ENCODE measurements around the gene ADSS1.

DNA sequence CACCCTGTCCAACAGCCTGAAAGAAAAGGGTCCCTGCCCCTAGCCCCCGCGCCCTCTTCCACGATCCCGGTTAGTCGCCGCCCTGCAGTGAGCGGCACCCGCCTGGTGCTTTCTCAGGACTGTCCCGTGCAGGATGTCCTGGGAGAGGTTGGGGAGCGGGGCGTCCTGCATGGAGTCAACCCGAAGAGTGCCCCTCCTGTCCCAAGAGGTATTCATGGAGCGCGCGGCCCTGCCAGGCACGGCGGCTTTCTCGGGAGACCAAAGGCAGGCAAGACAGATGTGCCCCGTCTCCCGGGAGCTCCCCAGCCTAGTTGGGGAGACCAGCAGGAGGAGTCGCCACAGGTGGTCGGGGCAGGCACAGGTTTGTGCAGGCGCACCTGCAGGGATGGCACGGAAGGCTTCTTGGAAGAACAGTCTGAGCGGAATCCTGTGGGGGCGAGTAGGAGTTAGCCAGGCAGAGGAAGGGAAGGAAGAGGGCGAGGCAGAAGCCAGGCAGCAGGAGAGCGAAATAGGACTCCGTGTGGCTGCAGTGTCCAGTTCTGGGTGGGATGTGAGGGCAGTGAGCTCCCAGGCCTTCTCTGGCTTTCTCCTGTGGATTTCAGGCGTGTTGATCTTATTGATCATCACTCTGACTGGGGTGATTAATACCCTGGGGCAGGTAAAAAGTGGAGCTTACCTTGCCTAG, 29.6 kb downstream of the ADSS1 start:
- TF ChIP-seq, protein P1, sequence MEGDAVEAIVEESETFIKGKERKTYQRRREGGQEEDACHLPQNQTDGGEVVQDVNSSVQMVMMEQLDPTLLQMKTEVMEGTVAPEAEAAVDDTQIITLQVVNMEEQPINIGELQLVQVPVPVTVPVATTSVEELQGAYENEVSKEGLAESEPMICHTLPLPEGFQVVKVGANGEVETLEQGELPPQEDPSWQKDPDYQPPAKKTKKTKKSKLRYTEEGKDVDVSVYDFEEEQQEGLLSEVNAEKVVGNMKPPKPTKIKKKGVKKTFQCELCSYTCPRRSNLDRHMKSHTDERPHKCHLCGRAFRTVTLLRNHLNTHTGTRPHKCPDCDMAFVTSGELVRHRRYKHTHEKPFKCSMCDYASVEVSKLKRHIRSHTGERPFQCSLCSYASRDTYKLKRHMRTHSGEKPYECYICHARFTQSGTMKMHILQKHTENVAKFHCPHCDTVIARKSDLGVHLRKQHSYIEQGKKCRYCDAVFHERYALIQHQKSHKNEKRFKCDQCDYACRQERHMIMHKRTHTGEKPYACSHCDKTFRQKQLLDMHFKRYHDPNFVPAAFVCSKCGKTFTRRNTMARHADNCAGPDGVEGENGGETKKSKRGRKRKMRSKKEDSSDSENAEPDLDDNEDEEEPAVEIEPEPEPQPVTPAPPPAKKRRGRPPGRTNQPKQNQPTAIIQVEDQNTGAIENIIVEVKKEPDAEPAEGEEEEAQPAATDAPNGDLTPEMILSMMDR (IDR thresholded peaks at IDR 0.05), result no peak
- TF ChIP-seq POLR2A (IDR thresholded peaks at IDR 0.05), result no peak

Data from vagina (tissue), 2 donors.